Spleen (tissue), 11 donors: ENCODE results near the gene MRPL40. TPM values are rescaled to one million over a fixed set of nuclear protein-coding genes. Genes with fewer than 3 reads are reported as not detected.

Experiments
- DNase-seq: peaks from one replicate; pipeline ENCODE4 v3.0.0-alpha.2; 2020
- H3K27ac ChIP-seq, 8 donors: fragments of 200-600 bp; sonication (generic) in 7 of 8; 1 replicate in 4 of 8; 2 replicates in 4 of 8; pipeline versions ENCODE4 v1.5.0 to v1.8.0; 2016 to 2021; ENCODE audit warnings: inconsistent platforms in 4 of 8, mild to moderate bottlenecking in 4 of 8, moderate library complexity in 1 of 8
- H3K27me3 ChIP-seq, 7 donors: fragments of 200-600 bp; sonication (generic) in 6 of 7; replicated peaks in 1 of 7; 1 replicate in 4 of 7; 2 replicates in 3 of 7; pipeline versions ENCODE4 v1.5.0 to v1.8.0; 2016 to 2021; ENCODE audit warnings: inconsistent platforms in 3 of 7, mild to moderate bottlenecking in 1 of 7
- H3K36me3 ChIP-seq, 6 donors: fragments of 200-600 bp; sonication (generic) in 5 of 6; 1 replicate in 4 of 6; 2 replicates in 2 of 6; pipeline versions ENCODE4 v1.5.0 to v1.8.0; 2016 to 2021; ENCODE audit warnings: inconsistent platforms in 2 of 6
- H3K4me1 ChIP-seq, 6 donors: fragments of 200-600 bp; sonication (generic) in 5 of 6; 1 replicate in 3 of 6; 2 replicates in 3 of 6; pipeline versions ENCODE4 v1.5.0 to v1.8.0; 2016 to 2021; ENCODE audit warnings: inconsistent platforms in 3 of 6
- H3K4me3 ChIP-seq, 8 donors: fragments of 200-600 bp; sonication (generic) in 7 of 8; 1 replicate in 4 of 8; 2 replicates in 4 of 8; pipeline versions ENCODE4 v1.5.0 to v1.8.0; 2016 to 2021; ENCODE audit warnings: inconsistent platforms in 4 of 8, mild to moderate bottlenecking in 4 of 8, moderate library complexity in 2 of 8
- H3K9me3 ChIP-seq, 8 donors: fragments of 200-600 bp; sonication (generic) in 7 of 8; 1 replicate in 4 of 8; 2 replicates in 4 of 8; pipeline versions ENCODE4 v1.5.0 to v1.8.0; 2016 to 2021; ENCODE audit warnings: inconsistent platforms in 4 of 8
- POLR2A ChIP-seq, 3 donors: fragments of 450-650 bp; IDR thresholded peaks; one replicate each; pipeline ENCODE4 v1.5.1; 2017; ENCODE audit warnings: antibody characterized with exemption in 3 of 3, mild to moderate bottlenecking in 1 of 3
- POLR2AphosphoS5 ChIP-seq, 3 donors: sonication (generic); formaldehyde crosslinking; IDR thresholded peaks; one replicate each; pipeline ENCODE4 v1.5.1; 2017; ENCODE audit warnings: antibody characterized with exemption in 3 of 3
- WGBS, 5 donors: extraction: QIAGEN DNeasy Blood & Tissue Kit in 3 of 5; methylation state at CpG; one replicate each; pipeline versions ENCODE4 v1.1.5 to v1.1.7; 2013 to 2018; 5-methylcytosine and 5-hydroxymethylcytosine counted together
- intact Hi-C: fragments of 100-400 bp; cut with DNase I; formaldehyde crosslinking; loops from one replicate; pipeline ENCODE4 v1.15.0; 2023; ENCODE audit warnings: low total_unique reads
- polyA plus RNA-seq, 3 donors: library from polyadenylated mRNA; stranded (reverse); fragments of 200-250 nt; gene quantifications; one replicate each; pipeline ENCODE4 v1.2.1, GENCODE V29; 2013
- total RNA-seq, 7 donors: library from RNA; depleted of rRNA in 3 of 7; stranded (reverse); fragments of >200 nt in 3 of 7; fragmentation: NEBNext Ultra II Directional in 4 of 7; extraction: Animal tissue kit (Norgen Biotek cat#: 25700) in 4 of 7; gene quantifications; one replicate each; pipeline versions ENCODE4 v1.1.0 to v1.2.1, GENCODE V29; 2016 to 2021
- TF ChIP-seq, protein P1 (sequence below), 11 experiments: fragments of 200-600 bp in 7 of 11; fragments of 450-650 bp in 4 of 11; sonication (generic) in 4 of 11; IDR thresholded peaks in 8 of 11; conservative IDR thresholded peaks in 3 of 11; 1 replicate in 7 of 11; 2 replicates in 4 of 11; pipeline versions ENCODE4 v1.4.0 to v1.8.0; 2016 to 2021; ENCODE audit warnings: antibody characterized with exemption in 11 of 11, inconsistent platforms in 4 of 11, mild to moderate bottlenecking in 1 of 11
- donor health status: healthy with polysubstance abuse.
- donor health status: DM: no; HTN: no; CAD: no; lungs with moderate emphysema.
- donor health status: DM: no; HTN: no; CAD: no.
- donor health status: Bipolar disorder and iron deficiency.
- donor health status: healthy.
- donor health status: DM: no; HTN: no; CAD: no.
- donor health status: DM: yes; HTN: yes; CAD: no.

The MRPL40 gene
- total and polyA plus RNA-seq, 10 donors, result 11.7 to 55.7 (median 21.6) TPM

GRCh38 chr22:19410941-19411689, 21.2 kb upstream of the MRPL40 start:
- Histone ChIP-seq H3K4me3 (no peak overlapping the region), H3K27me3 (no peaks in the 10 kb centered on the region), H3K27ac (no peak overlapping the region), H3K4me1 (peaks cover 0 to 32% (median 14%) of the 10 kb centered on the region in 6 donors), H3K9me3 (no peaks in the 10 kb centered on the region), H3K36me3 (peaks cover 0 to 59% (median 40%) of the 10 kb centered on the region in 6 donors)
- intact Hi-C loops, result no loop called here
- WGBS, 5 donors, result 92 to 98% (median 97%) methylated on average over 6 of the region's 6 CpGs
- DNase-seq, result no peak
- TF ChIP-seq POLR2A (IDR thresholded peaks at IDR 0.05) (no peak), POLR2AphosphoS5 (IDR thresholded peaks at IDR 0.05) (no peak)
- TF ChIP-seq, protein P1, sequence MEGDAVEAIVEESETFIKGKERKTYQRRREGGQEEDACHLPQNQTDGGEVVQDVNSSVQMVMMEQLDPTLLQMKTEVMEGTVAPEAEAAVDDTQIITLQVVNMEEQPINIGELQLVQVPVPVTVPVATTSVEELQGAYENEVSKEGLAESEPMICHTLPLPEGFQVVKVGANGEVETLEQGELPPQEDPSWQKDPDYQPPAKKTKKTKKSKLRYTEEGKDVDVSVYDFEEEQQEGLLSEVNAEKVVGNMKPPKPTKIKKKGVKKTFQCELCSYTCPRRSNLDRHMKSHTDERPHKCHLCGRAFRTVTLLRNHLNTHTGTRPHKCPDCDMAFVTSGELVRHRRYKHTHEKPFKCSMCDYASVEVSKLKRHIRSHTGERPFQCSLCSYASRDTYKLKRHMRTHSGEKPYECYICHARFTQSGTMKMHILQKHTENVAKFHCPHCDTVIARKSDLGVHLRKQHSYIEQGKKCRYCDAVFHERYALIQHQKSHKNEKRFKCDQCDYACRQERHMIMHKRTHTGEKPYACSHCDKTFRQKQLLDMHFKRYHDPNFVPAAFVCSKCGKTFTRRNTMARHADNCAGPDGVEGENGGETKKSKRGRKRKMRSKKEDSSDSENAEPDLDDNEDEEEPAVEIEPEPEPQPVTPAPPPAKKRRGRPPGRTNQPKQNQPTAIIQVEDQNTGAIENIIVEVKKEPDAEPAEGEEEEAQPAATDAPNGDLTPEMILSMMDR (IDR thresholded peaks at IDR 0.05 in 8 of 11, conservative IDR thresholded peaks at IDR 0.05 in 3 of 11), result no peak

DNA sequence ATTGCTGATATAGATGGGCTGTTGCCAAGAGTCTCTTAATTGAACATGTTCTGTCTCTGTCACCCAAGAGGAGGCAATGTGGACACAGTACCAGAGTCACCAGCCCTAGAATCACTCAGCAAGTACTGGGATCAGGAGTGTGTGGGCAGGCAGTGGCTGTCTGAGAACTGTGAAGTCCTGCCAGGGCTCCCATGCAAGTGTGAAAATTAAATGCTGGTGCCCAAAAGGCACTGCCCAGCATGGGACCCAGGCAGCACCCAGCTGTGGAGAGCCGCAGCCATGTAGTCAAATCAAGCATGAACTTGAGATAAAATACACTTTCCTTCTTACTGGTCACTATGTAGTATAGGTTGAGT, 20.7 kb upstream of the MRPL40 start:
- DNase-seq, result no peak
- 87 to 100% (median 94%) methylated on average over 1 of the region's 1 CpG for WGBS, 5 donors
- no peak for TF ChIP-seq POLR2AphosphoS5 (IDR thresholded peaks at IDR 0.05)
- TF ChIP-seq, protein P1 (IDR thresholded peaks at IDR 0.05 in 8 of 11, conservative IDR thresholded peaks at IDR 0.05 in 3 of 11), result no peak
- no peak for TF ChIP-seq POLR2A (IDR thresholded peaks at IDR 0.05)
- H3K27me3 ChIP-seq, result no peaks in the 10 kb centered on the region
- H3K9me3 ChIP-seq, result no peaks in the 10 kb centered on the region
- H3K4me3 ChIP-seq, result no peak overlapping the region
- no peak overlapping the region for H3K27ac ChIP-seq
- intact Hi-C loops, result no loop called here
- H3K36me3 ChIP-seq, result peaks cover 0 to 53% (median 35%) of the 10 kb centered on the region in 6 donors
- H3K4me1 ChIP-seq, result peaks cover 0 to 35% (median 14%) of the 10 kb centered on the region in 6 donors

DNA sequence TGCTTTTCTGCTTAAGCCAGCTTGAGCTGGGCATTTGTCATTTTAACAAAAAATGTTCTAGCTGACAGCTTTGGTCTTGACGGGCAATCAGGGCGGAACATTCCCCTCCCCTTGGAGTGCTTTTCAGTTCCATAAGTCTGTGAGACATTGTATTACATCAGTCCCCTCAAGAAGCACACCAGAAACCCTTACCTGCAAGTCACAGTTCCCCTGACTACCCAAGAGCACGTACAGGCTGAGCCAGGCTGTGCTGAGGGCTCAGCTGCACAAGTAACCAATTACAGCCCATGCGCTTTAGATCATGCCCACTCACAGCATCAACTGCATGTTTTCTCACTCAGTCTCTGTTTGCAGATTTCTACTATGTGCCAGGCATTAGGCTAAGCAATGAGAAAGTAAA, 19.9 kb upstream of the MRPL40 start:
- Histone ChIP-seq H3K36me3 (peaks cover 0 to 45% (median 28%) of the 10 kb centered on the region in 6 donors), H3K4me3 (no peak overlapping the region), H3K9me3 (no peaks in the 10 kb centered on the region), H3K4me1 (peaks cover 0 to 43% (median 14%) of the 10 kb centered on the region in 6 donors), H3K27ac (no peak overlapping the region), H3K27me3 (no peaks in the 10 kb centered on the region)
- WGBS, 5 donors, result 81 to 94% (median 89%) methylated on average over 4 of the region's 4 CpGs
- intact Hi-C loops, result no loop called here
- no peak for TF ChIP-seq POLR2AphosphoS5 (IDR thresholded peaks at IDR 0.05)
- TF ChIP-seq POLR2A (IDR thresholded peaks at IDR 0.05), result no peak
- TF ChIP-seq, protein P1 (IDR thresholded peaks at IDR 0.05 in 8 of 11, conservative IDR thresholded peaks at IDR 0.05 in 3 of 11), result no peak
- no peak for DNase-seq

- Histone ChIP-seq H3K9me3 (no peaks in the 10 kb centered on the region), H3K27me3 (no peaks in the 10 kb centered on the region), H3K4me3 (no peak overlapping the region), H3K36me3 (peaks cover 0 to 41% (median 23%) of the 10 kb centered on the region in 6 donors), H3K4me1 (peaks cover 0 to 47% (median 14%) of the 10 kb centered on the region in 6 donors), H3K27ac (no peak overlapping the region)
- WGBS, 5 donors, result 70 to 90% (median 77%) methylated on average over 4 of the region's 4 CpGs
- no peak for DNase-seq
- TF ChIP-seq, protein P1 (IDR thresholded peaks at IDR 0.05 in 8 of 11, conservative IDR thresholded peaks at IDR 0.05 in 3 of 11), result no peak
- TF ChIP-seq POLR2AphosphoS5 (IDR thresholded peaks at IDR 0.05), result no peak
- no peak for TF ChIP-seq POLR2A (IDR thresholded peaks at IDR 0.05)
- intact Hi-C loops, result no loop called here
These were observed 19.4 kb upstream of the MRPL40 start for GRCh38 chr22:19412923-19413322.
